Measurements from ENCODE around the gene OSBPL8. TPM values are rescaled to one million over a fixed set of nuclear protein-coding genes. Genes with fewer than 3 reads are reported as not detected.

The OSBPL8 gene
- total and polyA plus RNA-seq, 4 donors, result 6.9 to 32.5 (median 22.9) TPM

GRCh38 chr12:76520348-76520747, 39.2 kb downstream of the OSBPL8 start (continued):
- TF ChIP-seq EGR1 (IDR thresholded peaks at IDR 0.05; ENCODE audit: low read depth in 2 of 2), result no peak

- Histone ChIP-seq H3K27me3 (ENCODE audit: control insufficient read depth in 4 of 4, insufficient read depth in 4 of 4, low read length in 3 of 4) (no peaks in the 10 kb centered on the region), H3K9ac (ENCODE audit: low read depth in 1 of 2, low read length in 2 of 2) (no peak overlapping the region), H3K4me1 (ENCODE audit: control insufficient read depth in 4 of 4, insufficient read depth in 4 of 4, low read length in 3 of 4) (peaks cover 0 to 2% (median 0%) of the 10 kb centered on the region in 4 donors), H3K9me3 (ENCODE audit: control insufficient read depth in 4 of 4, low read length in 3 of 4) (no peaks in the 10 kb centered on the region), H3K4me3 (ENCODE audit: low read depth in 1 of 3, low read length in 3 of 3) (no peak overlapping the region), H3K36me3 (ENCODE audit: control insufficient read depth in 4 of 4, insufficient read depth in 3 of 4, low read depth in 1 of 4, low read length in 3 of 4) (no peaks in the 10 kb centered on the region), H3K27ac (ENCODE audit: low read depth in 1 of 2, low read length in 2 of 2) (no peak overlapping the region)
- DNase-seq (ENCODE audit: low spot score), result no peak
- 88% methylated on average over 5 of the region's 5 CpGs for WGBS
- TF ChIP-seq RAD21 (IDR thresholded peaks at IDR 0.05) (no peak), ZBTB33 (IDR thresholded peaks at IDR 0.05) (no peak), YY1 (IDR thresholded peaks at IDR 0.05) (no peak)
These were observed 40.0 kb downstream of the OSBPL8 start for GRCh38 chr12:76519538-76519937.

- peaks cover 0 to 2% (median 0%) of the 10 kb centered on the region in 4 donors for H3K4me1 ChIP-seq (ENCODE audit: control insufficient read depth in 4 of 4, insufficient read depth in 4 of 4, low read length in 3 of 4)
- H3K27ac ChIP-seq (ENCODE audit: low read depth in 1 of 2, low read length in 2 of 2), result no peak overlapping the region
- TF ChIP-seq FOXA1 (IDR thresholded peaks at IDR 0.05) (no peak), SP1 (IDR thresholded peaks at IDR 0.05) (no peak), YY1 (IDR thresholded peaks at IDR 0.05) (no peak), HNF4A (conservative IDR thresholded peaks at IDR 0.05) (no peak), ATF3 (IDR thresholded peaks at IDR 0.05) (no peak), GABPA (IDR thresholded peaks at IDR 0.05 in 1 of 2, conservative IDR thresholded peaks at IDR 0.05 in 1 of 2) (no peak), RXRA (IDR thresholded peaks at IDR 0.05) (no peak), REST (IDR thresholded peaks at IDR 0.05) (no peak), RAD21 (IDR thresholded peaks at IDR 0.05) (no peak), MAX (IDR thresholded peaks at IDR 0.05) (no peak), TAF1 (conservative IDR thresholded peaks at IDR 0.05) (no peak), JUND (IDR thresholded peaks at IDR 0.05) (no peak), ZBTB33 (IDR thresholded peaks at IDR 0.05) (no peak), HNF4G (IDR thresholded peaks at IDR 0.05) (no peak), CTCF (IDR thresholded peaks at IDR 0.05; ENCODE audit: low read depth, low read length, missing input control) (no peak), NR2F2 (IDR thresholded peaks at IDR 0.05) (no peak), FOXA2 (IDR thresholded peaks at IDR 0.05) (no peak), EGR1 (IDR thresholded peaks at IDR 0.05; ENCODE audit: low read depth in 2 of 2) (no peak)
These were observed 40.9 kb downstream of the OSBPL8 start for GRCh38 chr12:76518699-76519098.

More at GRCh38 chr12:76518699-76519098, 40.9 kb downstream of the OSBPL8 start:
- Histone ChIP-seq H3K9me3 (ENCODE audit: control insufficient read depth in 4 of 4, low read length in 3 of 4) (no peaks in the 10 kb centered on the region), H3K36me3 (ENCODE audit: control insufficient read depth in 4 of 4, insufficient read depth in 3 of 4, low read depth in 1 of 4, low read length in 3 of 4) (no peaks in the 10 kb centered on the region), H3K4me3 (ENCODE audit: low read depth in 1 of 3, low read length in 3 of 3) (no peak overlapping the region), H3K27me3 (ENCODE audit: control insufficient read depth in 4 of 4, insufficient read depth in 4 of 4, low read length in 3 of 4) (no peaks in the 10 kb centered on the region), H3K9ac (ENCODE audit: low read depth in 1 of 2, low read length in 2 of 2) (no peak overlapping the region)
- WGBS, result 96% methylated on average over 2 of the region's 2 CpGs
- no peak for DNase-seq (ENCODE audit: low spot score)

Data from liver (tissue), 9 donors.